GM20431 (cell line): ENCODE data around the gene IGSF8.

Experiments
- in situ Hi-C: fragments of 300-500 bp; cut with MseI, MboI; formaldehyde crosslinking; loops from one replicate; pipeline ENCODE4 v1.15.0; 2020; ENCODE audit warnings: low sequenced_read_pairs; ENCODE audit not compliant: unreplicated experiment

IGSF8 gene

DNA sequence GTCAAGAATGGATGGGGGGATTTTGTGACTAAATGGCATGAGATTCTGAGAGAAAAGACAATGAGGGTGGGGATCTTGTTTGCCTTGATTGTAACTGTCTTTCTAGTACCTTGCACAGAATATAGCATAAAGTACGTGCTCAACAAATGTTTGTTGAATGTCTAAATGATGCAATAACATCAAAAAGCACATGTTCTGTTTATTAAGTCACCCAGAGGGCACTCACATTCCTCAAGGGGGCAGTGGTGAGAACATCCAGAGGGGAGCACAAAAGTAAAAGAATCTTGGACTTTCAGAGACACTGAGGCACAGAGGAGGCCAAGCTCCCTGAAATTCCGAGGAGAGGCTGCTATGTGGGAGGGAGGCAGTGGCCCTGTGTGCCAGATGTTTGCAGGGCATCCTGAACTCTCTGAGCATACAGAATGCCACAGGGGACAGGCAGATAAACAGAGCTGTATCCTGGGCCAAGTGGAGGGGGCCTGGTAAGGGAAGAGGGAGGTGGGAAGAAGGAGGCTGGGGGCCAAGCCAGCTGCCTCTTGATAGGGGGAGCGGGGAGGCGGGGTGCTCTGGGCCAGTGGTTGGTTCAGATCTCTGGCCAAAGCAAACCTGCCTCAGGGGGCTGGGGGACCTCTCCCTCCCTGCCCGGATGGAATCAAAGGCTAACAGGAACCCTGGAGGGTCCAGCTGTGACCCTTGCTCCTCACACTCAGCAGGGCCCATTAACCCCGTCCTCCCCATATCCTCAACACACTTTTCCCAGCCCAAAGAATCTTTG is 10.7 kb upstream of the IGSF8 start:
- in situ Hi-C loops: no loop called here

DNA sequence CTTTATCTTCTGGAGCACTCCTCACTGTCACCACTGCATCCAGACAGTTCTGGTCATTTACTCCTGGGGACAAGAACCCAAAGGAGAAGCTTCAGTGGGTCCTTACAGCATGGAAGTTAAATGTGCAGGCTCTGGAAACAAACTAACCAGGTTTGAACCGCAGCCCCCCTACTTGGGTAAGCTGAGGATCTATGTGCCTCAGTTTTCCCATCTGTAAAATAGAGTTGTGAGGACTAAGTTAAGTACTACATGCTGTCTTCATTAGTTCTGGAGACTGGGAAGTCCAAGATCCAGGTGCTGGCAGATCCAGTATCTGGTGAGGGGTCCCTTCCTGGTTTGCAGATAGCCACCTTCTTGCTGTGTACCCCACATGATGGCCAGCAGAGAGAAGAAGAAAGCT is 9.1 kb upstream of the IGSF8 start:
- in situ Hi-C loops: no loop called here

DNA sequence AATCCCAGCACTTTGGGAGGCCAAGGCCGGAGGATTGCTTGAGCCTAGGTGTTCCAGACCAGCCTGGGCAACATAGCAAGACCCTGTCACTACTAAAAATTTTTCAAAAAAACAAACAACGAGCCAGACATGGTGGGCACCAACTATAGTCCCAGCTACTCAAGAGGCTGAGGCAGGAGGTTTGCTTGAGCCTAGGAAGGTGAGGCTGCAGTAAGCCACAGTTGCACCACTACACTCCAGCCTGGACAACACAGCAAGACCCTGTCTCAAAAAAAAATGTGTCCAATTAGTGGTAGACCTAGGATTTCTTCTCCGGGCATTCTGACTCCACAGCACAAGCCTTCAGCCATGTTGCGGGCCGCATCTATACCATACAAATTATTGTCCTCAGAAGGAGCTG is 6.7 kb upstream of the IGSF8 start:
- in situ Hi-C loops: no loop called here

DNA sequence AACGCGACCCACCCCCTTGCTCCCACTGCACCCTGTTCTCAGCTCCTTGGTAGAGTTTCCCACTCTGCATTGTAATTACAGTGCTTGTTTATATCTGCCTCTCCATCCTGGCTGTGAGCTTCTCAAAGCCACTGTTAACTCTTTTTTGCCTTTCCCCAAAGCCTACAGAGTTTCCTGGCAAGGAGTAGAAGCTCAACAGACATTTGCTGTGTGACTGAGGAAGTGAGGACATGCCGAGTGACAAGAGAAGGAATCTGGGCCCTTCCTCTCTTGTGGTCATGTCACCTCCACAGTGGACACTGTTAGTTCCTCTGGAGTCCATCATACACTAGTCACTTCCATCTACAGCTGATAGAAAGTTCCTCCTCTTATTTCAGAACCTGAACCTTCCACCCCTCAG is 6.1 kb upstream of the IGSF8 start:
- in situ Hi-C loops: no loop called here

DNA sequence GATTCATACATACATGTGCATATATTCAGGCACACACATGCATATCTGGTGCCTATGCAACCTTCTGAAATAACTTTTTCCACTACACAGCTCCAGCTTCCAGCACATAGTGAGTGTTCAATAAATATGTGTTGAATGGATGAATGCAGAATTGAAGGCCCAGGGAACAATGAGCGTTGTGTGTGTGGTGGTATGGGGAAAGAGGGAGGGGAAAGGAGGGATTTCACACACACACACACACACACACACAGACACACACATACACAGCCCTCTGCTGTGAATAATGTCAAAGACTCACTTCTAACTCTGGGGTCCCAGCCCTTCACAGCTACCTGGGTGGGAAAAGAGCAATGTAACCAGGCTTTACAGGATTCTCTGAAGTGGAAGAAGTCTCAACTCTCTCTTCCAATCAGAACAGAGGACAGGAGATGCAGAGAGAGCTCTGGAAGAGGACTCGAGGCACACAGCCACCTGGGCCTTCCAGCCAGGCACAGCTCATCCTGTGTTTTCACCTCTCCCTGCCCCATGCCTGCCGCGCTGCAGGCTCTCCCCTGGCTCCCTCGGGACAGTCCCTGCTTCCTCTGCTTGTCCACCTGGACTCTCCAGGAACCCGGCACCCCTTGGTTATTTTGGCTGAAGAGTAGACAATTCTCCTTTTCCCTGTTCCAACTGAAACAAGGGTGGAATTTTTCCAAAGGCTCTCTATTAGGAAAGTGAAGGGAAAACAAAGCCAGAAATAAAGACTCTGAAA is 5.4 kb upstream of the IGSF8 start:
- in situ Hi-C loops: no loop called here

DNA sequence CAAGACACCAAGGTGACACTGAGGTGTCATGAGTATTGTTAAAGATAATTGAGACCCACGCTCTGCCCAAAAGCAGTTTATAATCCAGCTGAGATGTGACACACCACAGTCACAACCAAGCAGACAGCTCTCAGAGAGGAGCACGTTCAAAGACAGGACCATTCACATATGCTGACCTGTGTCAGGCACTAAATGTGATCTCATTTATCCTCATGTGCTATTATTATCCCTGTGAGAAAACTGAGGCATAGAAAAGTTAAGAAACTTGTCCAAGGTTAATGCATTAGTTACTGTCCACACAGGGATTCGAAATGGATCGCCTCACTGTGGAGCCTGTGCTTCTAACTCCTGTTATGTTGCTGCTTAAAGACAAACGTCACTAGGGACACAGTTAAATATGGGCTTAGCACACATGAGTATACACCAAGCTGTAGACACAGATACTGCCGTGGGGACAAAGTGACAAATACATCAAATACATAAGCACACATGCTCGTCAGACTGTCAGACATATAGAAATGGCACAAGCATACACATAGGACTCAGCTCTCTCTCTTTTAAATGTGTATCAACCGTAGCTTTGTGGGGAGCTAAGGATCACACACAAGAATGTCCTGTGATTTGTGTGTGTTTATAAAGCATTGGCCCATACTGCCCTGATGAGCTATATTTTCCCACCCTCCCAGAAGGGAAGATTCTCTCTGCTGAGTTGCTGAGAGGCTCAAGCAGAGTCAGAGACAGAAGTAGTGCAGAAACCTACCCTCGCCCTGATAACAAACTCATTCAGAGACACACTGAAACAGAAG is 3.5 kb upstream of the IGSF8 start:
- in situ Hi-C loops: no loop called here

DNA sequence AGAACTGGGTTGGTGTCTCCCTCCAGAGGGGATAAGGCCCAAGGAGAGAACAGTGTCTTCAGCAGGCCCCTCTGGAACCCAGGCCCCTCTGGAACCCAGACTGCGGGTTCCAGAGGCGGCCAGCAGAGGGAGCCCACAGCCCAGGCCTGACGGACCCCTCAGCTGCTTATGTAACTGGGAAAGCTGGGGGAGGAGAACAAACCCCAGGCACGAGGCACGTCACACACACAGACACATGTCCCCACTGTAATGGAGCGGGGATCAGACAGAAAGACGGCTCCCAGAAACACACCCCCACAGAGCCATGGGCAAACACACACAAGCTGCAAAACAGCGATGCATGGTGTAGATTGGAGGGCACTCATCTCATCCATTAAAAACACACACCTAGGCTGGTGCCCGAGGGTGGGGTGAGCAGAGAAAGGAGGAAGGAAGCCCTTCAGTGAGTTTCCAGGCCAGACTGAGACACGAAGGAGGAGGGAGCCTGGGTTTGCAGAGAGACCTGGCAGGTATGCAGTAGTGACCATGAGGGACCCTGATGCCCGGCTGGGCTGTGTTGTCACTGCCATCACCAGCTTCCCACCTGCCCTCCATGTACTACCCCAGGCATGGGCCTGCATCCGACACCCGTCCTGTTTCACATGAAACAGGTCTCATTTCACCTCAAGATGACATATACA is 2.8 kb upstream of the IGSF8 start:
- in situ Hi-C loops: no loop called here

DNA sequence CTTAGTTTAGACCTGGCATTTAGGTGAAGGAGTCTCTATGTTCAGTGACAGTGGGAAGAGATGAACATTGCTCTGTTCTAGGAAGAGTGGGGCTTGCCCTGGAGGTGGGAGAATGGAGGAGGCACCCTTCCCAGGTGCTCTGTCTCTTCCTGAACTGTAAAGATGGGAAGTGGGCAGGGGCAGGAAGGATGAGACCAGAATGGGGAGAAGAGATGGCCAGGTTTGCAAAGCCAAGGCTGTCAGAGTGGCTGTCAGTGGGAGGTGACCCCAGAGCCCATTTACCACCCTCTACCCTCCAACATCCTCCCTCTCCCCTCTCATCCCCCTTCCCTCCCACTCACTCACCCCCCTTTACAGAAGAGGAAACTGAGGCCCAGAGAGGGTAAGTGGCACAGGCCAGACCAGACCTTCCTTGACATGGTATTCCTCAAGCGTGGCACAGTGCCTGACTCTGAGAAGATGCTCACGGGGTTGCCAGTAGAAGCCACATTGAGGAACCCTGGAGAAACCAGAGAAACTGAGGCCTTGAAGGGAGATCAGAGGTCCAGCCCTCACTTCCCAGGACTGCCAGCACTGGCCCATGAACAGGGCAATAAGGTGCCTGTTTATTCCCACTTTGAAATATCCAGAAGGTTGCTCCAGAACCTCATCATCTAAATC is 1.4 kb upstream of the IGSF8 start:
- in situ Hi-C loops: no loop called here

DNA sequence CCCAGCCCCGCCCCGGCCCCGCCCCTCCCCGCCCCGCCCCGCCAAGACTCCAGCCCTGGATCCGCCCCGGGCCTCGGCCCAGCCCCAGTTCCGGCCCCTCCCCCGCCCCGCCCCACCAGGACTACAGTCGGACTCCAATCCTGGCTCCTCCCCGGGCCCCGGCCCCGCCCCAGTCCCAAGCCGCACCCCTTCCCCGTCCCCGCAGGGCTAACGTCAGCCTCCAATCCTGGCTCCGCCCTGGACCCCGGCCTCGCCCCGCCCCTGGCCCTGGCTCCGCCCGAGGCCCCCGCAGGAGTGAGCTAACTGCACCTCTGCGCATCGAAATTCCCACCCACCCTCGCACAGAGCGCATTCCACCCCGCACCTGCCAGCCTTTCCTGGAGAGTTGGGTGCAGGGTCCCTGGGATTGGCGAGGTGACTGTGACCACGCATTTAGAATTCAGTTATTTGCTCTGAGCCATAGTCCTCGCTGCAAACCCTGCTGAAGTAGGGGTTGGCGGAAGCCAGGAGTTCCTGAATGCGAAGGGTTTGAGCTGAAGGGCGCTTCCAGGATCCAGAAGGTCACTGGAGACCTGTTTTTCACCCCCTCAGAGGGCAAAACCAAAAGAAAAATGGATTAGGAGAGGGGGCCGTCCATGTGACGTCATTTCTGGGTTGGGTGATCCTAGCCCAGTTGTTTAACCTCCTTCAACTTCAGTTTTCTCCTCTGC is 588 bp upstream of the IGSF8 start:
- in situ Hi-C loops: no loop called here

DNA sequence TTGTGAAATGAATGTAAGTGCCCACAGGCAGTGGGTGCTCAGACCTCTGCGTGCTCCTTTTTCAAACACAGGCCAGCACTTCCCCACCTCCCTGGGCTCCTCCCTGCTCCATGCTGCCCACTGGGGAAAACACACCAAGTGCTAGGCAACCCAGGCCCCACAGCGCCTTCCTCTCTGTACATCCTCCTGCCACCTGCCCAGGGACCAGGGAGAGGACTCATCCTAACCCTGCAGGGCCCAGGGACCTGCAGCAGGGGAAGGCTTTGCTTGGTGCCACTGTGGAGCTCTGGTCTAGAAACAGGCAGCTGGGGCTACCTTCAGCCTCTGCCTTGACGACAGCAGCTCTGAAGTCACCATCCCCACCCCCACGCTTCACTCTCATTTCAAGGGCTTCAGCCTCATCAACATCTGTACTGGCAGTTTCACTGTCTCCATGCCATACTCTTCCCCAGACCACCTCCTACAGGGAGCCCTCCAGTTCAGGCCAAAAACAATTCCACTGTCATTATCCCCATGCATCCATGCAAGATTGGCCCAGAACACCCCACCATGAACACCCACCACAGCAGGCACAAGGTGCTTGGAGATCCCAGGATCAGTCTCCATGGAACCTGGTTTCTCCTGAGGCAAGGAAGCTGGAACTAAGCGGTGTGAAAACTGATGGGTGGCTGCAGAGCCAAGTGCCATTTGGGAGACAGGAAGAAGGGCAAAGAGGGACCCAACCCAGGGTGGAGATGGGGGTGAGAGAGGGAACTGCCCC is 1.1 kb downstream of the IGSF8 start:
- in situ Hi-C loops: no loop called here

DNA sequence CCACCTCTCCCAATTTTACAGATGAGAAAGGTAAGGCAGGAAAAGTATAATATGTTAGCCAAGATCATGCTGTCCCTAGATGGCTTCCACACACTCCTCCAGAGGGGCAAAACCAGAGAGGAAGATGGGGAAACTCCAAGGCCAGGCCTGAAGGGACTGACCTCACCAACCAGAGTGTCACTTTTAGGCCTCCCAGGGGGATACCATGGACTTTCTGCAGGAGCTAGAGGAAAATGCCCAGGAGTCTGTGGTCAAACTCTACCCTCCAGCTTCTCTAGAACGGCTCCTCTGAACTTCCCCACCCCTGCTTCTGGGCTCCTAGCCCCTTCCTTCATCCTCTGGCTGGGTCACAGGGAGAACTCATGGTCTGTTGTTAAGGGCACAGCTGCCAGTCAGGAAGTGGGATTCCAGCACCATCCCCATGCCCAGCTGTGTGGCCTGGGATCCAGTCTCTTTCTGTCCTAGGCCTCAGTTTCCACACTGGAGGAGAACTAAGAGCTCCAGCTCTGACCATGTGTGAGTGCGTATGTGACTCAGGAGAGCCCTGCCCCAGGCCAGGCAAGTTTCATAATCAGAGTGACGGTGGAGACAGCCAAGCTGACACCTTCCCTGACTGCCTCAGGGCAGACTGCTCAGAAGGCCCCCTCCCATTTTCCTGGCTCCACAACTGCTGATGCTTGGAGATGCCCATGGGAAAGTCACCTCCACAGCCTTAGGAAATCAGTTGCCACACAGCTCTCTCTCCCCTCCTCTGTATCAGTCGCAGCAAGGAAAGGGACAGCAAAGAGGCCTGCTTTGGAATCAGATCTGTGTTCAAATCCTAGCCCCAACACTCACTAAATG is 1.9 kb downstream of the IGSF8 start:
- in situ Hi-C loops: no loop called here

DNA sequence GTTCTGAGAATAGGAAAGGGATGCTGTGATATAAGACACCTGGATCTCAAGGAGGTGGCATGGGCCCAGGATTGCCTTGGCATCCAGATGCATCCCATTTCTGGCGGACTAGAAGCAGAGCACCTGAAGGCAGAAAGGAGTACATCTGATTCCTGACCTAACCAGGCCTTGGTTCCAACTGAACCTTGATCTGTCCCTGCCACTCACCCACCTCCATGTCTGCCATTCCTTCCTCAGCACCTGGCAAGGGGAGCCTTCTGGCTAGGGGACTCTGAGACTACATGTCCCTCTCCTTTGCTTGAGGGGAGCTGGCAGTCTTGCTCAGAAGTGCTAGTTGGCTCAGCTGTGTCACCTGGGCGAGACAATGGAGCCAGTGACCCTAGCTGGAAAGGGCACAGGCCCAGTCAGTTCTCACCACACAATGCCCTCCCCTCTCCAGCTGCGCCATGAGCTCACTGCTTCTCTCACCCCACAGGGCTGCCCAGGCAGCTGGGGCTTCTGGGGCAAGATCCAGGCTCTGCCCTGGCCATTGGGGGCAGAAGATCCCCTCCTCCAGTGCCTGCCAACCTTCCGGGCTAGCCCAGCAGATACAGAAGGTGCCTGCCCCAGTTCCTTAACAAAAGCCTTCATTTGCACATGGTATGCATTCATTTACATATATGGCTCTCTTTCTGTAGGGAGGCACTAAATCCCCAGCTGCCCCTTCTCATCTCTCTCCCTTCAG is 2.9 kb downstream of the IGSF8 start:
- in situ Hi-C loops: no loop called here

DNA sequence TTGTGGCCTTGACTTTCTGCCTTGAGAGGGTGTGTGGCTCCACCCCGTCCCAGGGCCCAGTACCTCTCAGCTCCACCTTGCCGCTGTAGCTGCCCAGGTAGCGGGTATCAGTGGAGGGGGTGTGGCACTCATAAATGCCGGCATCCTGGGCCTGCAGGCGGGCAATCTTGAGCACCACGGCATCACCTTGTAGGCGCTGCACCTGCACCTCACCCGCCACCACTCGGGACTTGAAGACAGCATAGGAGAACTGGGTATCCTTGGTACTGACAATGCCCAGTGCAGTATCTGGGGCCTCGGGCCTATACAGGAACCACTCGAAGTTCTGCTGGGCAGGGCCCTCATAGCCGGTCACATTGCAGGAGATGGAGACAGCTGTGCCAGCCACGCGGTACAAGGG is 3.6 kb downstream of the IGSF8 start:
- in situ Hi-C loops: no loop called here

DNA sequence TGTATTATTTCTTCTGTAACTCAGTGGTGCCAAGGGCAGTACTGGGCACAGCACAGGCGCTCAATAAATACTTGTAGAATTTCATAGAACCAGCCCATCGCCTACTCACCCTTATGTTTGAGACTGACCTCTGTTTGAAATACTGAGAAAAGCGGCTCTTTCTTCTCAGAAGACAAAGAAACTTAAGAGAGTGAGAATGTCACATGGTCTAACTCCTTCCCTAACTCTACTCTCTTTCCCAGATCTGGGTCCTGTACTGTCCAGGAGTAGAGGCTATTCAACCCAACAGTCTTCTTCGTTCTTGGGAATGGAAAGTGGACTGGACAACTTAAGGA is 4.2 kb downstream of the IGSF8 start:
- in situ Hi-C loops: no loop called here

DNA sequence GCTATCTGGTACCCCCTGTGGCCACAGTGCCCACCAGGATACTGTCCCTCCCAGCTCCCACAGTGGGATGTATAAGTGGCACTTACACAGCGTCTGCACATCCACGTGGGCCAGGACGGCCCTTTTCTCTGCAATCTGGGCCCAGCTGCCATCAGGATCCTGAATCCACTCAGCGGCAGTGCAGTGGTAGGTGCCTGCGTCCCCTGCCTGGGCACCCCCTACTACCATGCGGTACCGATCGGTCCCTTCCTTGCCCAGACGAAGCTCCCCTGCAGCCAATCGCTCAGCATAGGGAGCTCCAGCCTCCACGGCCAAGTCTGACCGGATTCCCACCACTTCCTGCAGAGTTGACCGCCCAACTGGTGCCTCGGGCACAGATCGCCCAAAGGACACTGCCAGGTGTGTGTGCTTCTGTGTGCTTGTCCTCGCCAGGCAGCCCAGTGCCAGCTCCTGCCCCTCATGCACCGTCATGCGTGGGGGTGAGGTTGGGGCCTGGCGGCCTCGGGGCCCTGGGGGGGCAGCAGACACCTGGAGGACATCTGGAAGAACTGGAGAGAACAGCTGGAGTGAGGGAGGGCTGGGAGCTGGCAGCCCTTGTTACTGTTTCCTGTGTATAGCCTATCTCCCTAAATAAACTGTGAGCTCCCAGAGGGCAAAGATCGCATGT is 4.7 kb downstream of the IGSF8 start:
- in situ Hi-C loops: no loop called here

DNA sequence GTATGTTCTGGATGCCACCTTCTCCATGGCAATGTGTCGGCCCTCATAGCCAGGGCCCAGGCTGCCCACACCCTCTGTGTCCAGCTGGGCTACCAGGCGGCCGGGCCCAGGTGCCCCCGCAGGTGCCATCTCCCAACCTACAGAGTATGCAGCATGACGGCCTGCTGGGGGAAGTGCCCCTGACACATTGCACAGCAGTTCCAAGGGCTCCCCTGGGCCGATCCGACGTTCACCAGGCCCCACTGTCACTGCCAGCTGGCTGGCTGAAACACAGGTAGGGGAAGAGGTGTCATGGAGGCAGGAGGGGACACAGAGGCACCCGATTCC is 5.4 kb downstream of the IGSF8 start:
- in situ Hi-C loops: no loop called here
